ENCODE measurements around the gene PPP4R3A.

PPP4R3A gene

DNA sequence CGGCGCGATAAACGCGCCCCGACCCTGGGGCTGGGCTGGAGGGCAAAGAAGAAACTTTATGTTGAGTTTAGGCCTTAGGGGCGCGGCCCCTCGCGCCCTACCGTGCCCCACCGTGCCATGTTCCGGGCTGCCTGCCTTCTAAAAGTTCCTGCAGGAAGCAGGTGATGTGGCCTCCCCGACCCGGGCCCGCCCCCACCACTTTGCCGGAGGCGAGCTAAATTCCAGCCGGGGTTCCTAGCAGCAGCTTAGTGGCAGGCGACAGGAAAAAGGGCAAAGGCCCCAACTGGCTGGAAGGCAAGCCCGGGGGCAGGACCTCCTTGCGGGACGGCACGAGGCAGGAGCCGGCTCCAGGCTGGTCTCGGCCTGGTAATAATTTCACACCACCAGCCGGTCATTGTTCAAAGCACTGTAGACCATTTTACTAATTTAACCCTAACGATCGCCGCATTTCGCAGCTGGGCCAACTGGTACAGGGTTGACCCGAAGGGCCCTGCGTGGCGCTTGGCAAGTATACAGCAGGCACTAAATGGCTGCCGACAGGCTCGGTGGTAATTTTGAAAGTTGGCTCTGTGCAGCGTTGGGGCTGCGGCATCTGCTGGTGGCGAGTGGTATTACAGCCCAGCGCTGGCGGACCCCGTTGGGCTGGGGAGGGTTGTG, 91.6 kb downstream of the PPP4R3A start (continued):
- TF ChIP-seq, protein P1, sequence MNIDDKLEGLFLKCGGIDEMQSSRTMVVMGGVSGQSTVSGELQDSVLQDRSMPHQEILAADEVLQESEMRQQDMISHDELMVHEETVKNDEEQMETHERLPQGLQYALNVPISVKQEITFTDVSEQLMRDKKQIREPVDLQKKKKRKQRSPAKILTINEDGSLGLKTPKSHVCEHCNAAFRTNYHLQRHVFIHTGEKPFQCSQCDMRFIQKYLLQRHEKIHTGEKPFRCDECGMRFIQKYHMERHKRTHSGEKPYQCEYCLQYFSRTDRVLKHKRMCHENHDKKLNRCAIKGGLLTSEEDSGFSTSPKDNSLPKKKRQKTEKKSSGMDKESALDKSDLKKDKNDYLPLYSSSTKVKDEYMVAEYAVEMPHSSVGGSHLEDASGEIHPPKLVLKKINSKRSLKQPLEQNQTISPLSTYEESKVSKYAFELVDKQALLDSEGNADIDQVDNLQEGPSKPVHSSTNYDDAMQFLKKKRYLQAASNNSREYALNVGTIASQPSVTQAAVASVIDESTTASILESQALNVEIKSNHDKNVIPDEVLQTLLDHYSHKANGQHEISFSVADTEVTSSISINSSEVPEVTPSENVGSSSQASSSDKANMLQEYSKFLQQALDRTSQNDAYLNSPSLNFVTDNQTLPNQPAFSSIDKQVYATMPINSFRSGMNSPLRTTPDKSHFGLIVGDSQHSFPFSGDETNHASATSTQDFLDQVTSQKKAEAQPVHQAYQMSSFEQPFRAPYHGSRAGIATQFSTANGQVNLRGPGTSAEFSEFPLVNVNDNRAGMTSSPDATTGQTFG (tag by site-specific recombination; IDR thresholded peaks at IDR 0.05; ENCODE audit: borderline replicate concordance), result no peak
- TF ChIP-seq ZNF521 (tag by site-specific recombination; IDR thresholded peaks at IDR 0.05), result no peak
- no peak for TF ChIP-seq PRDM4 (tag by site-specific recombination; IDR thresholded peaks at IDR 0.05)
- TF ChIP-seq ZNF274 (IDR thresholded peaks at IDR 0.05; ENCODE audit: low read length), result no peak
- no peak for TF ChIP-seq ZNF274 (tag by site-specific recombination; IDR thresholded peaks at IDR 0.05; ENCODE audit: borderline replicate concordance)
- TF ChIP-seq YY2 (tag by site-specific recombination; IDR thresholded peaks at IDR 0.05), result no peak
- no peak for TF ChIP-seq ZFP37 (tag by site-specific recombination; IDR thresholded peaks at IDR 0.05)
- TF ChIP-seq ZNF311 (tag by site-specific recombination; IDR thresholded peaks at IDR 0.05; ENCODE audit: borderline replicate concordance), result no peak
- no peak for TF ChIP-seq ZNF292 (tag by site-specific recombination; IDR thresholded peaks at IDR 0.05; ENCODE audit: borderline replicate concordance, low read depth)
- no peak for TF ChIP-seq REST (tag by site-specific recombination; IDR thresholded peaks at IDR 0.05)
- TF ChIP-seq, protein P2, sequence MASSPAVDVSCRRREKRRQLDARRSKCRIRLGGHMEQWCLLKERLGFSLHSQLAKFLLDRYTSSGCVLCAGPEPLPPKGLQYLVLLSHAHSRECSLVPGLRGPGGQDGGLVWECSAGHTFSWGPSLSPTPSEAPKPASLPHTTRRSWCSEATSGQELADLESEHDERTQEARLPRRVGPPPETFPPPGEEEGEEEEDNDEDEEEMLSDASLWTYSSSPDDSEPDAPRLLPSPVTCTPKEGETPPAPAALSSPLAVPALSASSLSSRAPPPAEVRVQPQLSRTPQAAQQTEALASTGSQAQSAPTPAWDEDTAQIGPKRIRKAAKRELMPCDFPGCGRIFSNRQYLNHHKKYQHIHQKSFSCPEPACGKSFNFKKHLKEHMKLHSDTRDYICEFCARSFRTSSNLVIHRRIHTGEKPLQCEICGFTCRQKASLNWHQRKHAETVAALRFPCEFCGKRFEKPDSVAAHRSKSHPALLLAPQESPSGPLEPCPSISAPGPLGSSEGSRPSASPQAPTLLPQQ (tag by site-specific recombination; IDR thresholded peaks at IDR 0.05), result no peak
- TF ChIP-seq ZNF24 (tag by site-specific recombination; IDR thresholded peaks at IDR 0.05), result peak; percentile 73
- no peak for TF ChIP-seq GLI4 (tag by site-specific recombination; IDR thresholded peaks at IDR 0.05)
- peak; percentile 50; the same call in 1 of the 2 replicates for TF ChIP-seq SP7 (tag by site-specific recombination; IDR thresholded peaks at IDR 0.05)
- no peak for TF ChIP-seq SCRT2 (tag by site-specific recombination; IDR thresholded peaks at IDR 0.05)
- TF ChIP-seq, protein P3, sequence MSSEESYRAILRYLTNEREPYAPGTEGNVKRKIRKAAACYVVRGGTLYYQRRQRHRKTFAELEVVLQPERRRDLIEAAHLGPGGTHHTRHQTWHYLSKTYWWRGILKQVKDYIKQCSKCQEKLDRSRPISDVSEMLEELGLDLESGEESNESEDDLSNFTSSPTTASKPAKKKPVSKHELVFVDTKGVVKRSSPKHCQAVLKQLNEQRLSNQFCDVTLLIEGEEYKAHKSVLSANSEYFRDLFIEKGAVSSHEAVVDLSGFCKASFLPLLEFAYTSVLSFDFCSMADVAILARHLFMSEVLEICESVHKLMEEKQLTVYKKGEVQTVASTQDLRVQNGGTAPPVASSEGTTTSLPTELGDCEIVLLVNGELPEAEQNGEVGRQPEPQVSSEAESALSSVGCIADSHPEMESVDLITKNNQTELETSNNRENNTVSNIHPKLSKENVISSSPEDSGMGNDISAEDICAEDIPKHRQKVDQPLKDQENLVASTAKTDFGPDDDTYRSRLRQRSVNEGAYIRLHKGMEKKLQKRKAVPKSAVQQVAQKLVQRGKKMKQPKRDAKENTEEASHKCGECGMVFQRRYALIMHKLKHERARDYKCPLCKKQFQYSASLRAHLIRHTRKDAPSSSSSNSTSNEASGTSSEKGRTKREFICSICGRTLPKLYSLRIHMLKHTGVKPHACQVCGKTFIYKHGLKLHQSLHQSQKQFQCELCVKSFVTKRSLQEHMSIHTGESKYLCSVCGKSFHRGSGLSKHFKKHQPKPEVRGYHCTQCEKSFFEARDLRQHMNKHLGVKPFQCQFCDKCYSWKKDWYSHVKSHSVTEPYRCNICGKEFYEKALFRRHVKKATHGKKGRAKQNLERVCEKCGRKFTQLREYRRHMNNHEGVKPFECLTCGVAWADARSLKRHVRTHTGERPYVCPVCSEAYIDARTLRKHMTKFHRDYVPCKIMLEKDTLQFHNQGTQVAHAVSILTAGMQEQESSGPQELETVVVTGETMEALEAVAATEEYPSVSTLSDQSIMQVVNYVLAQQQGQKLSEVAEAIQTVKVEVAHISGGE (tag by site-specific recombination; conservative IDR thresholded peaks at IDR 0.05; ENCODE audit: low read depth), result peak; percentile 45; the same call in 1 of the 2 replicates
- TF ChIP-seq ZNF629 (tag by site-specific recombination; IDR thresholded peaks at IDR 0.05), result peak; percentile 35; the same call in 1 of the 2 replicates
- peak; percentile 71 for TF ChIP-seq ZXDB (tag by site-specific recombination; IDR thresholded peaks at IDR 0.05)
- no peak for TF ChIP-seq ZNF404 (tag by site-specific recombination; IDR thresholded peaks at IDR 0.05)
- no peak for TF ChIP-seq ZNF658 (tag by site-specific recombination; IDR thresholded peaks at IDR 0.05)
- TF ChIP-seq ZNF324 (tag by site-specific recombination; IDR thresholded peaks at IDR 0.05), result peak; percentile 35; the same call in 1 of the 2 replicates
- no peak for TF ChIP-seq ZNF366 (tag by site-specific recombination; conservative IDR thresholded peaks at IDR 0.05)
- TF ChIP-seq ZNF558 (tag by site-specific recombination; IDR thresholded peaks at IDR 0.05), result no peak
- 0 out of 2 replicates have a peak, but pooled peaks have one; percentile 34 for TF ChIP-seq YY1 (tag by site-specific recombination; IDR thresholded peaks at IDR 0.05)
- TF ChIP-seq ZSCAN16 (tag by site-specific recombination; IDR thresholded peaks at IDR 0.05), result peak; percentile 88
- TF ChIP-seq TCF7L2 (IDR thresholded peaks at IDR 0.05; ENCODE audit: borderline replicate concordance, low read depth, low read length), result no peak
